Measurements from ENCODE around the gene NOS1. TPM values are rescaled to one million over a fixed set of nuclear protein-coding genes. Genes with fewer than 3 reads are reported as not detected.

The NOS1 gene
- polyA plus RNA-seq, 4 donors = 0.78 to 0.82 (median 0.82) TPM

- peak in 1 of 4 donors; percentile 8 for DNase-seq (ENCODE audit: low read depth in 4 of 4, low spot score in 2 of 4)
These were observed 27.4 kb downstream of the NOS1 start for GRCh38 chr12:117334051-117334450.

GRCh38 chr12:117333331-117333881 is 28.0 kb downstream of the NOS1 start:
- peak in 1 of 4 donors; percentile 7 for DNase-seq (ENCODE audit: low read depth in 4 of 4, low spot score in 2 of 4)

- no peak for DNase-seq (ENCODE audit: low read depth in 4 of 4, low spot score in 2 of 4)
These were observed 29.7 kb downstream of the NOS1 start for GRCh38 chr12:117331691-117332090.

- no peak for DNase-seq (ENCODE audit: low read depth in 4 of 4, low spot score in 2 of 4)
These were observed 30.8 kb downstream of the NOS1 start for GRCh38 chr12:117330441-117331113.

- no peak for DNase-seq (ENCODE audit: low read depth in 4 of 4, low spot score in 2 of 4)
These were observed 31.7 kb downstream of the NOS1 start for GRCh38 chr12:117329756-117330155.

GRCh38 chr12:117328556-117329100 is 32.8 kb downstream of the NOS1 start:
- DNase-seq (ENCODE audit: low read depth in 4 of 4, low spot score in 2 of 4) = no peak

- DNase-seq (ENCODE audit: low read depth in 4 of 4, low spot score in 2 of 4) = no peak
These were observed 39.0 kb downstream of the NOS1 start for GRCh38 chr12:117322428-117322827.

GRCh38 chr12:117321572-117321971 is 39.9 kb downstream of the NOS1 start:
- no peak for DNase-seq (ENCODE audit: low read depth in 4 of 4, low spot score in 2 of 4)

- no peak for DNase-seq (ENCODE audit: low read depth in 4 of 4, low spot score in 2 of 4)
These were observed 42.8 kb downstream of the NOS1 start for GRCh38 chr12:117318591-117318990.

- no peak for DNase-seq (ENCODE audit: low read depth in 4 of 4, low spot score in 2 of 4)
These were observed 45.1 kb downstream of the NOS1 start for GRCh38 chr12:117316336-117316735.

- no peak for DNase-seq (ENCODE audit: low read depth in 4 of 4, low spot score in 2 of 4)
These were observed 47.5 kb downstream of the NOS1 start for GRCh38 chr12:117313926-117314325.

- no peak for DNase-seq (ENCODE audit: low read depth in 4 of 4, low spot score in 2 of 4)
These were observed 48.7 kb downstream of the NOS1 start for GRCh38 chr12:117312770-117313169.

GRCh38 chr12:117309276-117309925 is 52.0 kb downstream of the NOS1 start:
- no peak for DNase-seq (ENCODE audit: low read depth in 4 of 4, low spot score in 2 of 4)

- no peak for DNase-seq (ENCODE audit: low read depth in 4 of 4, low spot score in 2 of 4)
These were observed 61.3 kb downstream of the NOS1 start for GRCh38 chr12:117300174-117300573.

GRCh38 chr12:117298648-117299225 is 62.7 kb downstream of the NOS1 start:
- no peak for DNase-seq (ENCODE audit: low read depth in 4 of 4, low spot score in 2 of 4)

GRCh38 chr12:117298191-117298590 is 63.2 kb downstream of the NOS1 start:
- DNase-seq (ENCODE audit: low read depth in 4 of 4, low spot score in 2 of 4) = no peak

- no peak for DNase-seq (ENCODE audit: low read depth in 4 of 4, low spot score in 2 of 4)
These were observed 67.2 kb downstream of the NOS1 start for GRCh38 chr12:117294189-117294603.

- DNase-seq (ENCODE audit: low read depth in 4 of 4, low spot score in 2 of 4) = no peak
These were observed 67.9 kb downstream of the NOS1 start for GRCh38 chr12:117293510-117293909.

- no peak for DNase-seq (ENCODE audit: low read depth in 4 of 4, low spot score in 2 of 4)
These were observed 68.7 kb downstream of the NOS1 start for GRCh38 chr12:117292688-117293087.

GRCh38 chr12:117284140-117284539 is 77.3 kb downstream of the NOS1 start:
- DNase-seq (ENCODE audit: low read depth in 4 of 4, low spot score in 2 of 4) = no peak

- no peak for DNase-seq (ENCODE audit: low read depth in 4 of 4, low spot score in 2 of 4)
These were observed 78.9 kb downstream of the NOS1 start for GRCh38 chr12:117282490-117282889.
